Stimulated activated naive CD8-positive, alpha-beta T cell treated with anti-CD3 and anti-CD28 coated beads, Interleukin-15, Interleukin-2, amounts not matched to agents 100 ng/mL and 50 ng/mL, for 24 hours (primary cell): ENCODE results near the gene CSTA.

Source experiments
- H3K27ac Mint-ChIP-seq: one replicate; pipeline ENCODE4 v1.8.0; 2021; ENCODE audit warnings: mild to moderate bottlenecking, mixed read lengths
- H3K27me3 Mint-ChIP-seq: one replicate; pipeline ENCODE4 v1.8.0; 2021; ENCODE audit warnings: mixed read lengths
- H3K36me3 Mint-ChIP-seq: one replicate; pipeline ENCODE4 v1.8.0; 2021; ENCODE audit warnings: low read depth, mixed read lengths
- H3K4me1 Mint-ChIP-seq: one replicate; pipeline ENCODE4 v1.8.0; 2021; ENCODE audit warnings: low read depth, mixed read lengths
- H3K4me3 Mint-ChIP-seq: one replicate; pipeline ENCODE4 v1.8.0; 2021; ENCODE audit warnings: mild to moderate bottlenecking, mixed read lengths
- H3K9me3 Mint-ChIP-seq: one replicate; pipeline ENCODE4 v1.8.0; 2021; ENCODE audit warnings: mixed read lengths

CSTA gene, protein sequence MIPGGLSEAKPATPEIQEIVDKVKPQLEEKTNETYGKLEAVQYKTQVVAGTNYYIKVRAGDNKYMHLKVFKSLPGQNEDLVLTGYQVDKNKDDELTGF

DNA sequence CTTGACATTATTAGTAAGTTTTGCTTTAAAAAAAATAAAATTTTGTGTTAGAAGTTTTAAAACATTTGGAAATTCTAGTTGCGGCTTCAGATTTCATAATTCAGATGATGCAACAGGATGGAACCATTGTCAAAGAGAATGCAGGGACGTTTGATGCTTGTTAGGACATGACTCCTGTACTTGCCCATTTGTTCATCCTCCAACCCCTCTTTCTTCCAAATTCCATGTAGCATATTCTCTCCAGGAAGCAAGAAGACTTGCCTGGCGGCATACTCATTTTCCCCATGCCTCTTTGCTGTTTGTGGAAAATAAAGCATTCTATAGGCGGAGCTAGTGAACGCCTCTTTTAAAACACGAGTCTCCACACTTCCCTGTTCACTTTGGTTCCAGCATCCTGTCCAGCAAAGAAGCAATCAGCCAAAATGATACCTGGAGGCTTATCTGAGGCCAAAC lies at the start of gene CSTA:
Gene CSTA (plus strand): TSS at position 378 of the 453 bp plus-strand sequence. CDS start 45 bp downstream, at position 423.
- H3K9me3 Mint-ChIP-seq, result peaks cover 5% of the 10 kb centered on the region
- peaks cover 7% of the 10 kb centered on the region for H3K27me3 Mint-ChIP-seq
- no peak within 1 kb of the TSS for H3K27ac Mint-ChIP-seq
- peaks cover 21% of the 10 kb centered on the region for H3K4me1 Mint-ChIP-seq
- H3K36me3 Mint-ChIP-seq, result no peaks in the 10 kb centered on the region
- H3K4me3 Mint-ChIP-seq, result no peak within 1 kb of the TSS

DNA sequence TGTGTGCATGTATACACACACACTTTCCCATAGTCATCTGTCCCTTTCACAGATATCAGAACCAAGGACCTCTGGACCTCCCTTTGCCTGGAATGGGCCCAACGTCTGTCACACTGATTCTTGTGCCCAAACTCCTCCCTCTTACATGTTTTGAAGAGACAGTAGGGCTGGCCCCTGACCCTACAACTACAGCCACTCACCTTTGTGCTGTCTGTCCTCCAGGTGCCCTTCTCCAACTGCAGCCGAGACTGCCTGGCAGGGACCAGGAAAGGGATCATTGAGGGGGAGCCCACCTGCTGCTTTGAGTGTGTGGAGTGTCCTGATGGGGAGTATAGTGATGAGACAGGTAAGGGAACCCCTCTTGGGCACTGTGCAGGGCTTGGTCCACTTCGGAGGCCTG lies 43.2 kb upstream of the CSTA start:
- Mint-ChIP-seq H3K36me3 (no peaks in the 10 kb centered on the region), H3K9me3 (no peaks in the 10 kb centered on the region), H3K4me1 (no peaks in the 10 kb centered on the region), H3K27me3 (no peaks in the 10 kb centered on the region), H3K4me3 (no peak overlapping the region), H3K27ac (no peak overlapping the region)

DNA sequence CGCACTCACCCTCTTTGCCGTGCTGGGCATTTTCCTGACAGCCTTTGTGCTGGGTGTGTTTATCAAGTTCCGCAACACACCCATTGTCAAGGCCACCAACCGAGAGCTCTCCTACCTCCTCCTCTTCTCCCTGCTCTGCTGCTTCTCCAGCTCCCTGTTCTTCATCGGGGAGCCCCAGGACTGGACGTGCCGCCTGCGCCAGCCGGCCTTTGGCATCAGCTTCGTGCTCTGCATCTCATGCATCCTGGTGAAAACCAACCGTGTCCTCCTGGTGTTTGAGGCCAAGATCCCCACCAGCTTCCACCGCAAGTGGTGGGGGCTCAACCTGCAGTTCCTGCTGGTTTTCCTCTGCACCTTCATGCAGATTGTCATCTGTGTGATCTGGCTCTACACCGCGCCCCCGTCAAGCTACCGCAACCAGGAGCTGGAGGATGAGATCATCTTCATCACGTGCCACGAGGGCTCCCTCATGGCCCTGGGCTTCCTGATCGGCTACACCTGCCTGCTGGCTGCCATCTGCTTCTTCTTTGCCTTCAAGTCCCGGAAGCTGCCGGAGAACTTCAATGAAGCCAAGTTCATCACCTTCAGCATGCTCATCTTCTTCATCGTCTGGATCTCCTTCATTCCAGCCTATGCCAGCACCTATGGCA lies 41.1 kb upstream of the CSTA start:
- Mint-ChIP-seq H3K9me3 (no peaks in the 10 kb centered on the region), H3K27me3 (no peaks in the 10 kb centered on the region), H3K4me3 (no peak overlapping the region), H3K27ac (no peak overlapping the region), H3K4me1 (no peaks in the 10 kb centered on the region), H3K36me3 (no peaks in the 10 kb centered on the region)

DNA sequence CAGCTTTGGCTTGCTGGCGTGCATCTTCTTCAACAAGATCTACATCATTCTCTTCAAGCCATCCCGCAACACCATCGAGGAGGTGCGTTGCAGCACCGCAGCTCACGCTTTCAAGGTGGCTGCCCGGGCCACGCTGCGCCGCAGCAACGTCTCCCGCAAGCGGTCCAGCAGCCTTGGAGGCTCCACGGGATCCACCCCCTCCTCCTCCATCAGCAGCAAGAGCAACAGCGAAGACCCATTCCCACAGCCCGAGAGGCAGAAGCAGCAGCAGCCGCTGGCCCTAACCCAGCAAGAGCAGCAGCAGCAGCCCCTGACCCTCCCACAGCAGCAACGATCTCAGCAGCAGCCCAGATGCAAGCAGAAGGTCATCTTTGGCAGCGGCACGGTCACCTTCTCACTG lies 40.6 kb upstream of the CSTA start:
- no peaks in the 10 kb centered on the region for H3K36me3 Mint-ChIP-seq
- H3K27ac Mint-ChIP-seq, result no peak overlapping the region
- no peaks in the 10 kb centered on the region for H3K9me3 Mint-ChIP-seq
- H3K4me3 Mint-ChIP-seq, result no peak overlapping the region
- H3K27me3 Mint-ChIP-seq, result no peaks in the 10 kb centered on the region
- no peaks in the 10 kb centered on the region for H3K4me1 Mint-ChIP-seq

DNA sequence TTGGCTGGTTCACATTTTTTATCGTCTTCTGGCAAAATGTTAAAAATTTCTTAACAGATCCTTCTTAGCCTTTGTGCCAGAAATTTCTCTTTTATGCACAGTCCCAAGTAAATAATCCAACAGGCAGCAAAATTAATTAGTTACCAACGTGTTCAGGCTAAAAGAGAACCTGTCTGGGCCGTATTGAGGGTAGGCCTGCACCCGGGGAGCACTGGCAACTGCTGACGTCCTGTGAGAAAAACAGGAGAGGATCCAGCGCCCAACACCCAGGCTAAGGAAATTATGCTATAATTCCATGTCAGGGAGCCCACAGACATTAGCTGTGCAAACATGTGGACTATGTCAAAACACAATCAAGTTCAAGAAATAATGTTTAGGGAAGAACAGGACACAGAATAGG lies 30.7 kb upstream of the CSTA start:
- no peak overlapping the region for H3K4me3 Mint-ChIP-seq
- H3K4me1 Mint-ChIP-seq, result peaks cover 18% of the 10 kb centered on the region
- no peaks in the 10 kb centered on the region for H3K9me3 Mint-ChIP-seq
- H3K27ac Mint-ChIP-seq, result no peak overlapping the region
- no peaks in the 10 kb centered on the region for H3K27me3 Mint-ChIP-seq
- H3K36me3 Mint-ChIP-seq, result no peaks in the 10 kb centered on the region

DNA sequence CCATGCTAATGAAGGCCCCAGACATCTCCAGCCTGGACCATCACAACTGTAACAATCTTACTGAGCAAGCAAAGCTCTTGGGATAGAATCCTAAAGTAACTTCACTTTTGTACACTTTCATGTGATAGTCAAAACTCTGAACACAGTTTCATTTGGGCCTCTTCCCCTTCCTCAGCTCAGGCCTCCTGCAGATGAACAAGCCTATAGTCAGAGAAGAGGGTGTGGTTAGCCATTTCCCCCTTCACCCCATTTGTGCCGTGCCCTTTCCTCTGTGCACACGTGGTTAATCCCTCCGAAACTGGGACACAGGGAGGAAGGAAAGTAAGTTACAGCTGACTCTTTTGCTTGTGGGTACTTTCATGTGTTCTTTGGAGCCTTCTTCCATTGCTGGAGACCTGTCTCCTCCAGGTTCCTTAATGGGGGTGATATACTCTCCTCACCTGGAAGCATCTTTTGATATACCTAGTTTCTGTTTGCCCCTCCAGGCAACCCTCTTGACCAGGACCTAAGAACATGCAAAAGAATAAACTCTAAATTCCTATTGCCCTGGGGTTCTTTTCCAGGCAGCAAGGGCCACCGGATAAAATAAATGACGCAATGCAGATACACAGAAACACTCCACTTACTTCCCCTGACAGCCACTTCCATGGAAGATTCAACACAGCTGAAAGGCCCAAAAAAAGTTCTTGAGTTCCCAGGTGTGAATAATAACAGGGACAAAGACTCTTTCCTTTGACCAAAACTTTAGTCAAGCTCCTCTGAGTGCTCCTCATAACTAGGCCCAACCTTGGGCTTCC lies 29.6 kb upstream of the CSTA start:
- H3K4me3 Mint-ChIP-seq, result no peak overlapping the region
- H3K27me3 Mint-ChIP-seq, result no peaks in the 10 kb centered on the region
- H3K4me1 Mint-ChIP-seq, result peaks cover 21% of the 10 kb centered on the region
- no peaks in the 10 kb centered on the region for H3K36me3 Mint-ChIP-seq
- no peaks in the 10 kb centered on the region for H3K9me3 Mint-ChIP-seq
- H3K27ac Mint-ChIP-seq, result no peak overlapping the region

DNA sequence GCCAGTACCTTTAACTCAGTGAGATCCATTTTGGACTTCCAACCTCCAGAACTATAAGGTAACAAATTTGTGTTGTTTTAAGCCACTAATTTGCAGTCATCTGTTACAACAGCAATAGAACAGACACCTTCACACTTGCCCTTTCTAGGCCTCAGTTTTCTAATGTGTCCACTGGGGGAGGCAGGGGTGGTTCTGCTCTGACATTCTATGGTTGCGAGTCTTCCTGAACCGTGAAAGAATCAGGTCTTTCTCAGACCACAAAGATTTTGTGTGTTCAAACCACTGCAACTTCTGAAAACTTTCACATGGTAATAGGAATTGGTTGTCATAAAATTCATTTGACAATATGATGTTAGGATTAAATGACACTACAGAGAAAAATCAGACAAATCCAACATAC lies 26.8 kb upstream of the CSTA start:
- no peak overlapping the region for H3K4me3 Mint-ChIP-seq
- H3K4me1 Mint-ChIP-seq, result peaks cover 21% of the 10 kb centered on the region
- H3K27me3 Mint-ChIP-seq, result no peaks in the 10 kb centered on the region
- peak overlapping the region; percentile 1 for H3K27ac Mint-ChIP-seq
- H3K36me3 Mint-ChIP-seq, result no peaks in the 10 kb centered on the region
- H3K9me3 Mint-ChIP-seq, result no peaks in the 10 kb centered on the region

DNA sequence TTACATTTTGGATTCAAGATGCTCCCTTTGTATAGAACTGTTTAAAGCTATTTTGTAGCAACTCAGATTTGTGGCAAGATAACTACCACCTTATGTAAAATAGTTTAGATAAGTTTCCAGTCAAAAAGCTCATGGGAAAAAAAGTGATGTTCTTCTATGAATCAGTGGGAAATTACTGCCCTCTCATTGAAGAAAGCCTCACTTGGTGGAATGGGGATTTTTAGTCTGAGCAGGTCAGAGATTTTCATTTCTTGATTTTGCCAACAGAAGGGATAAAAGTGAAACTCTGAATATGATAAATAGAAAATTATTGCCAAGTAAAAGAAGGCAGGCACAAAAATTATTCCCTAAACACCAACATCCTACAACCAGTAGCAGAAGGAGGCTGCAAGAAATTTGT lies 25.8 kb upstream of the CSTA start:
- Mint-ChIP-seq H3K9me3 (no peaks in the 10 kb centered on the region), H3K36me3 (no peaks in the 10 kb centered on the region), H3K4me1 (peaks cover 21% of the 10 kb centered on the region), H3K4me3 (no peak overlapping the region), H3K27ac (no peak overlapping the region), H3K27me3 (no peaks in the 10 kb centered on the region)

DNA sequence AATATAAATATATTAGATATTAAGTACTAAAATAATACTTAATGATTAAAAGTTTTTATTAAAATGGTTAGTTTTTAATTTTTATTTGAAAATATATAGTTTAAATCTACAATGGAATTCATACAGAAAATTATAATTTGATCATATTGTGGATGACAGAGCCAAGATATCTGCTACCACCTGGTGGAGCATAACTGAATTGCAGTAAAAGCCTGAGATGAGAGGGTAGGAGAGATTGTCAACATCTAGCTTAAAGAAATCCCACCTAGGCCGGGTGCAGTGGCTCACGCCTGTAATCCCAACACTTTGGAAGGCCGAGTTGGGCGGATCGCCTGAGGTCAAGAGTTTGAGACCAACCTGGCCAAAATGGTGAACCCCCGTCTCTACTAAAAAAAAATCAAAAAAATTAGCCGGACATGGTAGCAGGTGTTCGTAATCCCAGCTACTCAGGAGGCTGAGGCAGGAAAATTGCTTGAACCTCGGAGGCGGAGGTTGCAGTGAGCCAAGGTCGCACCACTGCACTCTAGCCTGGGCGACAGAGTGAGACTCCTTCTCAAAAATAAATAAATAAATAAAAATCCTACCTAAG lies 25.1 kb upstream of the CSTA start:
- Mint-ChIP-seq H3K27me3 (no peaks in the 10 kb centered on the region), H3K9me3 (no peaks in the 10 kb centered on the region), H3K36me3 (no peaks in the 10 kb centered on the region), H3K4me3 (no peak overlapping the region), H3K4me1 (peaks cover 21% of the 10 kb centered on the region), H3K27ac (no peak overlapping the region)

DNA sequence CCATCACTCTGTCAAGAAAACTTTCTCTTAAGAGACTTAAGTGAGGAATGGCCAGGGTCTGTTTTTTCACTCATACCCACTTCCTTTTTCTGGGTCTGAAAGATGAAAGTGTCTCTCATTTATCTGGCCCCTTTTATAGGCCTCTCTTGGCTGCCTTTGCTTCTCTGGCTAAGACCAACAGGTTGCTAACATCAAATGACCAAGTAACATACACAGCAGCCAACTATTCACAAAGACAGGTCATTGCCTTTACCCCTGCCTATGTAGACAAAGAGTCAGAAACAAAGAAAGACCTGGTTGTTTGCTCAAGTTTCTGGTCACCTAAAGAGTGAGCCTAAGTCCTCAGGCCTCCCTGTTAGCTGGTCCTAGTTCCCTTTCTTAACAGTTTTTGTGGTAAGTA lies 24.0 kb upstream of the CSTA start:
- H3K9me3 Mint-ChIP-seq, result no peaks in the 10 kb centered on the region
- H3K4me3 Mint-ChIP-seq, result no peak overlapping the region
- no peaks in the 10 kb centered on the region for H3K36me3 Mint-ChIP-seq
- no peaks in the 10 kb centered on the region for H3K27me3 Mint-ChIP-seq
- no peak overlapping the region for H3K27ac Mint-ChIP-seq
- H3K4me1 Mint-ChIP-seq, result peaks cover 21% of the 10 kb centered on the region

DNA sequence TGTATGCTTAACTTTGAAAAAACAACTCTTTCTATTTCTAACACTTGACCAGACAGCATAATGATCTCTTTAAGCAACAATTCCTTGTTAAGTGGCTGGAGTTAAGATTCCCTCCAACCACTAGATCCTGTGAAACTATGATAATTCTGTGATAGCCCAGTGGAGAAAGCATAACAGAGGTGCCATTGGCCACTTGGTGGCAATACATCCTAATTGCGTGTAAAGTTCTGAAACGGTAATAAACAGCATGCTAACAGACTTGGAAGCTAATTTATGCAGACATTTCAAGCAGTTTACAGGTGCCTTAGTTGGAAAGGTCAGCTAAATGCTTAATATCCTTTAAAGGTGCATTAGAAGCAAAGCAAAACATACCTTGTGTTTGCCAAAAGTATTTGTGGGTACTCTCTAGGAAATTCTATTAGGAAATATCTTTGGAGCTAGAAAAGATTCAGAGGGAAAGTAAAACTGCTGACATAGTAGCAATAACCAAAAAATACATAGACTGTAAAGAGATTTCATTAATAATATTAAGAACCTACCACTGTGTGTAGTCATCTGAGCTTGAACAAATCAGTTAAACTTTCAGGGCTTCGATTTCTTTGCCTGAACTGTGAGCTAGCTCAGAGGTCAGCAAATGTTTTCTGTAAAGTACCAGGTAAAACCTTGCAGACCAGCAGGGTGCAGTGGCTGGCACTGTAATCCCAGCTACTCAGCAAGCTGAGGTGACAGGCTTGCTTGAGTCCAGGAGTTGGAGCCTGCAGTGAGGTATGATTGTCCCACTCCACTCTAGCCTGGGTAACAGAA lies 19.0 kb upstream of the CSTA start:
- H3K36me3 Mint-ChIP-seq, result no peaks in the 10 kb centered on the region
- no peaks in the 10 kb centered on the region for H3K27me3 Mint-ChIP-seq
- no peak overlapping the region for H3K27ac Mint-ChIP-seq
- peaks cover 10% of the 10 kb centered on the region for H3K4me1 Mint-ChIP-seq
- no peaks in the 10 kb centered on the region for H3K9me3 Mint-ChIP-seq
- H3K4me3 Mint-ChIP-seq, result no peak overlapping the region

DNA sequence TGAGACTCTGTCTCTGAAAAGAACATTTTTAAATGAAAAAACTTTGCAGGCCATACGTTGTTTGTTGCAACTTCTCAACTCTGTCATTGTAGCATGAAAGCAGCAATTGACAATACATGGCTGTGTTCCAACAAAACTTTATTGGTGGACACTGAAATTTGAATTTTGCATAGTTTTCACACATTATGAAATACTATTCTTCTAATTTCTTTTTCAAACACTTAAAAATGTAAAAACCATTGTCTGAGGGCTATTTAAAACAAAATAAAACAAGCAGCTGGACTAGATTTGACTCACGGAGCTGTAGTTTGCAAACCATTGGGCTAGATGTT lies 18.5 kb upstream of the CSTA start:
- no peaks in the 10 kb centered on the region for H3K36me3 Mint-ChIP-seq
- no peaks in the 10 kb centered on the region for H3K27me3 Mint-ChIP-seq
- H3K4me3 Mint-ChIP-seq, result no peak overlapping the region
- H3K4me1 Mint-ChIP-seq, result peaks cover 10% of the 10 kb centered on the region
- H3K9me3 Mint-ChIP-seq, result no peaks in the 10 kb centered on the region
- H3K27ac Mint-ChIP-seq, result no peak overlapping the region

DNA sequence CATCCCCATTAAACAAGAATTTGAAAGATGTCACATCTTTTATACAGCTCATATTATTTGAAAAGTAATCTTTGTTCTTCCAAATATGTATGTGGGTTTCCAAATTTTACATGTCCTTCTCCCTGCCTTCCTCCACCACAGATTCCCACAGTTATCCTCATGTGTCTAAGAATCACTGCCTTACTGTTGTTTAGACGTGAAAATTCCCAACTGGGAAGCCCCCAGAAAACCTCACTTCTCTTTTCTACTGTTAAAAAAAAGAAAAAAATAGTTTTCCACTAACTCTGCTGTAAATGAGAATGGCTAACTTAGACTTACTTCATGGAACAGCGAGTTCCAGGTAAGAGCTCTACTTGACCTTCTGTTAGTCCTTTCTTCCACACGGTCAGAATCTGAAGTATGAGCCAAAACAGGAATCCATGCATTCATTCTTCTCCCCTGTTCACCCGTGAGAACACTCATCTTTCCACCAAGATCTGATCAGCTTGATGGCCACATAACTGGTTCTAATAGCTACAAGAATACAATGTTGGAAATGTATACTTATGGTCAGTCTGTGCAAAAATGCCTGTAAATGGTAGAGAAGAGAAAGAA lies 17.9 kb upstream of the CSTA start:
- no peaks in the 10 kb centered on the region for H3K27me3 Mint-ChIP-seq

DNA sequence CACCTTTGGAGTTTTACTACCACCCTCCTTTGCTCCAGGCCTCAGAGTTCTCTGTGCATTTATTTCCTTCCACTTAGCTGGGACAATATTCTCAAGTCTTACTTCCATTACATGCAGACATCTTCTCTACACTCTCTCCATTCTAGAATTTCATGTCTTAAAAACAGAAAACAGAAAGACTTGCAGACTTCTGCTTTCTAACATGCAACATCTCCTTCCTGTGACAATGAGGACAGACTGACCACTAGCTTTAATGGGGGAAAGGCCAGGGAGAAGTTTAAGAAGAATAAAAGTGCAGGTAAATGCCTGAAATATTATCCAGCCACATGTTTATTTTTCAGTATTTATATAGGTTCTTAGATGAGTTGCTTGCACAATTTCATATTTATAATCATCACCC lies 17.1 kb upstream of the CSTA start:
- peaks cover 15% of the 10 kb centered on the region for H3K4me1 Mint-ChIP-seq

More for the DNA sequence above, 17.9 kb upstream of the CSTA start:
- H3K4me3 Mint-ChIP-seq, result no peak overlapping the region
- no peaks in the 10 kb centered on the region for H3K36me3 Mint-ChIP-seq
- H3K27ac Mint-ChIP-seq, result no peak overlapping the region
- peaks cover 10% of the 10 kb centered on the region for H3K4me1 Mint-ChIP-seq
- H3K9me3 Mint-ChIP-seq, result no peaks in the 10 kb centered on the region

More for the DNA sequence above, 17.1 kb upstream of the CSTA start:
- Mint-ChIP-seq H3K36me3 (no peaks in the 10 kb centered on the region), H3K4me3 (no peak overlapping the region), H3K27me3 (no peaks in the 10 kb centered on the region), H3K9me3 (no peaks in the 10 kb centered on the region), H3K27ac (no peak overlapping the region)
